ENCODE data around the gene ZNF385D.

The ZNF385D gene

GRCh38 chr3:21665444-21666100 lies 85.4 kb downstream of the ZNF385D start:
- DNase-seq = no peak

- no peak for DNase-seq
Measured at GRCh38 chr3:21664996-21665395, 86.0 kb downstream of the ZNF385D start.

GRCh38 chr3:21662403-21662802 lies 88.6 kb downstream of the ZNF385D start:
- no peak for DNase-seq

- no peak for DNase-seq
Measured at GRCh38 chr3:21654662-21655061, 96.3 kb downstream of the ZNF385D start.

GRCh38 chr3:21654241-21654640 lies 96.8 kb downstream of the ZNF385D start:
- DNase-seq = no peak

GRCh38 chr3:21649519-21649918 lies 101.5 kb downstream of the ZNF385D start:
- no peak for DNase-seq

- DNase-seq = no peak
Measured at GRCh38 chr3:21647961-21648360, 103.0 kb downstream of the ZNF385D start.

GRCh38 chr3:21645121-21645897 lies 105.7 kb downstream of the ZNF385D start:
- no peak for DNase-seq

- no peak for DNase-seq
Measured at GRCh38 chr3:21644268-21644667, 106.7 kb downstream of the ZNF385D start.

GRCh38 chr3:21643752-21644151 lies 107.3 kb downstream of the ZNF385D start:
- no peak for DNase-seq

GRCh38 chr3:21642433-21642832 lies 108.6 kb downstream of the ZNF385D start:
- no peak for DNase-seq

GRCh38 chr3:21641959-21642358 lies 109.1 kb downstream of the ZNF385D start:
- no peak for DNase-seq

GRCh38 chr3:21638488-21638887 lies 112.5 kb downstream of the ZNF385D start:
- DNase-seq = no peak

GRCh38 chr3:21634112-21634511 lies 116.9 kb downstream of the ZNF385D start:
- no peak for DNase-seq

- no peak for DNase-seq
Measured at GRCh38 chr3:21624524-21624923, 126.5 kb downstream of the ZNF385D start.

GRCh38 chr3:21621181-21621651 lies 129.8 kb downstream of the ZNF385D start:
- DNase-seq = no peak

GRCh38 chr3:21620511-21621155 lies 130.4 kb downstream of the ZNF385D start:
- DNase-seq = no peak

- DNase-seq = no peak
Measured at GRCh38 chr3:21618695-21619094, 132.3 kb downstream of the ZNF385D start.

GRCh38 chr3:21613372-21614070 lies 137.5 kb downstream of the ZNF385D start:
- no peak for DNase-seq

GRCh38 chr3:21601178-21601577 lies 149.8 kb downstream of the ZNF385D start:
- no peak for DNase-seq

- DNase-seq = no peak
Measured at GRCh38 chr3:21599890-21600289, 151.1 kb downstream of the ZNF385D start.

GRCh38 chr3:21592828-21593227 lies 158.2 kb downstream of the ZNF385D start:
- DNase-seq = no peak

GRCh38 chr3:21587894-21588293 lies 163.1 kb downstream of the ZNF385D start:
- no peak for DNase-seq
